Measurements from ENCODE around the gene ACSL6.

ACSL6 gene

GRCh38 chr5:131998431-131999040, 12.9 kb downstream of the ACSL6 start:
- no peak for DNase-seq

DNA sequence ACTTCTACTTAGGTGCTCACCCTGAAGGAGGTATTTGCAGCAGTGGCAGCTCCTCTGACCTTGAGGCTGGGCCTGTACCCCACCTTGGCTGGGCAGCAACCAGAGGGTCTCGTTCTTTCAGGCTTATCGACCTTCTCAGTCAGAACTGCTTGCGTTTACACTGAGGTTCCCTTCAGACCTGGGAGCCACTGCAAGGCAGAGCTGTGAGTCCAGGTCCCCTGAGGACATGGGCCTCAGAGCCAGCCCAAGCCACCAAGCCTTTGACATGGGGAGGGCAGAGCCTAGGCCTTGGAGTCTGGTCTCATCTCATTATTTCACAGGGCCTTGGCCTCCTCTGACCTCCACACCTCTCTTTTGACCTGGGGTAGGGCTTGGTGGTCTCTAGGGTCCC, 13.7 kb downstream of the ACSL6 start:
- no peak for DNase-seq

- DNase-seq = no peak
Measured at GRCh38 chr5:131997026-131997726, 14.3 kb downstream of the ACSL6 start.

- DNase-seq = no peak
Measured at GRCh38 chr5:131996210-131997025, 15.0 kb downstream of the ACSL6 start.

GRCh38 chr5:131994533-131995226, 16.8 kb downstream of the ACSL6 start:
- no peak for DNase-seq

GRCh38 chr5:131994090-131994489, 17.4 kb downstream of the ACSL6 start:
- no peak for DNase-seq

DNA sequence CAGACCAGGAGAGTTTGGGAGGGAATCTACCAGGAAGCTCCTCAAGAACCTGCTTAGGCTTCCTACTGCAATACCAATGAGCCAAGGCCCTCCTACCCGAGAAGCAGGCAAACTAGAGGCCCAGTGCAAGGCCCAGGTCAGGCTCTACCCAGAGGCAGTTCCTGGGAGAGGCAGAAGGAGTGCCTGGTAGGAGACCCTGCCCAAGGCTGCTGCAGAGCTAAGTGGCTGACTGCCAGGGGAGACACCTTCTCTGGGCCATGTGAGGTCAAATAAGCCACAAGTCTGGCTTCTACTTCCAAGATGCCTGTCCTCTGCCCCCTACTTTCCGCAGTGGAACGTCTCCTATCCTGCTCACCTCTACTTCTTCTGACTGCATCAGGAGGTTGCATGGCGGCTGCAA, 17.8 kb downstream of the ACSL6 start:
- DNase-seq = no peak

DNA sequence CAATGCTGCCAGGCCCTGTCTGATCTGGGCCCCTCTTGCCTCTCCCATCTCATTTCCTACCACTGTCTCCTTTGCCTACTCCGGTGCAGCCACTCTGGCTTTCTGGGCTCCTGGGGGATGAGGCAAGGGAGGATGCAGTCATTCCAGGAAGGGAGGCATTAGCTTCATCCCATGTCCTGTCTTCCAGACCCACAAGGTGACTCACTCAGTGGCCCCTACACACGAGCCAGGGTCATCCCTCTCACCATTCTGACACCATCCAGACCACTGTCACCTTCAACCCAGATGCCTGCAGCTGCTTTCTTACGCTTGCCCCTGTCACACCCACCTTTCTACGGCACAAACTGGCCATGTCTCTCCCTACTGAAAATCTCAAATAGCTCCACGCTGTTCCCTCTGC, 19.1 kb downstream of the ACSL6 start:
- no peak for DNase-seq

GRCh38 chr5:131991593-131992324, 19.7 kb downstream of the ACSL6 start:
- DNase-seq = no peak

- no peak for DNase-seq
Measured at GRCh38 chr5:131990716-131991115, 20.7 kb downstream of the ACSL6 start.

DNA sequence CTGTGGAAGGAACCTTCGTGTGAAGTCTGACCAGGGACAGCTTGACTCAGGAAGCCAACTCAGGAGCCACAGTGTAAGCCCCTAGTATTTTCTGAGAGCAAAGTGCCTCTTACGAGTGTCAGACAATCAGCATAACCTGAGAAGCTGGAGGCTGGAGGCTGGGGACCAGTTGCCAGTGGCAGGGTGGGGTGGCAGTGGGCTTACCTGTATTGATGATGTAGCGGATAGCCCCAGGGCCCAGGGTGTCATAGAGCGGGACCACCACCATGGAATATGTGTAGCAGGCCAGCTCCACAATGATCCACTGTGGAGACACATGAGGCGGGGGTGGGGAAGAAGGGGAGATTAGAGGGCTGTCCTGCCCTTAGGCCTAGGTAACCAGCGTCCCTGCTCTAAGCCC, 22.9 kb downstream of the ACSL6 start:
- DNase-seq = no peak

- no peak for DNase-seq
Measured at GRCh38 chr5:131987251-131987650, 24.2 kb downstream of the ACSL6 start.

GRCh38 chr5:131986161-131986912, 25.1 kb downstream of the ACSL6 start:
- no peak for DNase-seq

DNA sequence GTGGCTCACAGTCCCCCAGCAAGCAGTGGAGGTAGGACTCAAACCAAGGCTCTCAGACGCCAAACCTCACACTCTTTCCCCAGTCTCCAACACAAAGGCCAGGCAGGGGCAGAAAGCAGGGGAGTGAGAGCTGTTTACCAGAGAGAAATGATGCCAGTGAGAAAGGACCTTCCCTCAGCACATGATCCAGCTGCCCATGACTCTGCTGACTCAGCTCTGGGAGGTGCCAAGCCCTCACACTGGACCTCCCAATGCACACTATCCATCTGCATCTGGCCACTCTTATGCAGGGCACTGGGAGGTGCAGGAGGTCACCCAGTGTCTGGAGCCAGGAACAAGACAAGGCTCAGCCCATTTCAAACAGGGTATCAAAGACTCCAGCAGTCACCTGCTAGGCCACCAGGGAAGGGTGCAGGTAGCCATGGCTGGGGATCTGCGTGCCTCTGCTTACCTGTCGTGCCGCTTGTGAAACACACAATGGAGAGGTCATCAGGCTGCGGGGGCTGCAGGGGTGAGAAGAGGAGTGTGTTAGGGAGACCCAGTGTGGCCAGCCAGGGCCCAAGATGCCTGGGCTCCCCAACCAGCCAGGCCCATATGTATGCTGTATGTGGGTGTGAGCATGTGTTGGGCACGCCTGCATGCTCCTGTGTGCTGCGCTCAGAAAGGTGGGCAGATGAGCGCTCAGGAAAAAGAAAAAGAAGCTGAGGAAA, 26.3 kb downstream of the ACSL6 start:
- no peak for DNase-seq

GRCh38 chr5:131983244-131983771, 28.1 kb downstream of the ACSL6 start:
- DNase-seq = no peak

DNA sequence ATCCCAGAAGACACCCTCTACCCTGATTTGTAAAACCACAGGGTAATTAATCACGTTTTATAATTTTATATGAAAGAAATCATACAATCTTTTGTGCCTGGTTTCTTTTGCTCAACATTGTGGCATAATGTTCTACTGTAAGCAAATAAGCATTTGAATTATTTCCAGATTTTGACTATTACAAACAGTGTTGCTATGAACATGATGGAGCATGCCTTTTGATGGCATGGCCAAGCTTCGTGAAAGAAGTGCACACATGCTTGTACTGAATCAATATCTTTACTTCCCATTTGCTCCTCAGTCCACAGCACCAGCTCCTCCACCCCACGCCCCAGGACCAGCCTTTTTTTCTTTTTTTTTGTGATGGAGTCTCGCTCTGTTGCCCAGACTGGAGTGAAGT, 29.9 kb downstream of the ACSL6 start:
- DNase-seq = no peak

GRCh38 chr5:131980696-131981095, 30.8 kb downstream of the ACSL6 start:
- no peak for DNase-seq

GRCh38 chr5:131979816-131980215, 31.6 kb downstream of the ACSL6 start:
- no peak for DNase-seq

GRCh38 chr5:131977212-131977604, 34.2 kb downstream of the ACSL6 start:
- no peak for DNase-seq

GRCh38 chr5:131976414-131977211, 34.8 kb downstream of the ACSL6 start:
- DNase-seq = no peak

Measured in CD4-positive, alpha-beta T cell treated with Interleukin-6 for 4 hours (primary cell).